Calu3 (cell line): ENCODE results near the gene SEC23A. TPM values are rescaled to one million over a fixed set of nuclear protein-coding genes. Genes with fewer than 3 reads are reported as not detected.

Experiments used
- BruUV-seq: library from RNA; stranded (reverse); fragments of 400-500 nt; replicated peaks from 2 replicates; lab custom pipeline; 2021; lab: Mats Ljungman, UMichigan
- CTCF ChIA-PET: fragments of 300-600 bp; sonication (Branson Sonifier 250); formaldehyde crosslinking; loops from one replicate; lab custom pipeline; 2022; ENCODE audit warnings: antibody characterized with exemption; lab: Charles Lee
- DNase-seq: peaks from one replicate; pipeline ENCODE4 v3.0.0; 2022
- H3K27ac Mint-ChIP-seq: one replicate; pipeline ENCODE4 v1.8.0; 2022; ENCODE audit warnings: mixed read lengths; ENCODE audit not compliant: unreplicated experiment
- H3K27me3 Mint-ChIP-seq: one replicate; pipeline ENCODE4 v1.8.0; 2022; ENCODE audit warnings: mixed read lengths; ENCODE audit not compliant: unreplicated experiment
- H3K36me3 Mint-ChIP-seq: one replicate; pipeline ENCODE4 v1.8.0; 2022; ENCODE audit warnings: mild to moderate bottlenecking, moderate library complexity, mixed read lengths; ENCODE audit not compliant: insufficient read depth, unreplicated experiment
- H3K4me1 Mint-ChIP-seq: one replicate; pipeline ENCODE4 v1.8.0; 2022; ENCODE audit warnings: mild to moderate bottlenecking, low read depth, mixed read lengths; ENCODE audit not compliant: unreplicated experiment
- H3K4me3 Mint-ChIP-seq: one replicate; pipeline ENCODE4 v1.8.0; 2022; ENCODE audit warnings: mild to moderate bottlenecking, low read depth, moderate library complexity, mixed read lengths; ENCODE audit not compliant: unreplicated experiment
- H3K9me3 Mint-ChIP-seq: one replicate; pipeline ENCODE4 v1.8.0; 2022; ENCODE audit warnings: low read depth, mixed read lengths; ENCODE audit not compliant: unreplicated experiment
- intact Hi-C: fragments of 100-400 bp; cut with micrococcal nuclease; formaldehyde crosslinking; loops from one replicate; pipeline ENCODE4 v1.10.0; 2022; ENCODE audit not compliant: unreplicated experiment
- total RNA-seq: library from RNA; stranded (reverse); gene quantifications from 2 replicates; pipeline ENCODE4 v1.2.3, GENCODE V29; 2022
- TF ChIP-seq, protein P1 (sequence below): fragments of 200-600 bp; IDR thresholded peaks from one replicate; pipeline ENCODE4 v1.8.0; 2022; ENCODE audit warnings: antibody characterized with exemption; ENCODE audit not compliant: unreplicated experiment

The SEC23A gene
- total RNA-seq, 1 experiment from 2014 or later: 48.0 TPM

DNA sequence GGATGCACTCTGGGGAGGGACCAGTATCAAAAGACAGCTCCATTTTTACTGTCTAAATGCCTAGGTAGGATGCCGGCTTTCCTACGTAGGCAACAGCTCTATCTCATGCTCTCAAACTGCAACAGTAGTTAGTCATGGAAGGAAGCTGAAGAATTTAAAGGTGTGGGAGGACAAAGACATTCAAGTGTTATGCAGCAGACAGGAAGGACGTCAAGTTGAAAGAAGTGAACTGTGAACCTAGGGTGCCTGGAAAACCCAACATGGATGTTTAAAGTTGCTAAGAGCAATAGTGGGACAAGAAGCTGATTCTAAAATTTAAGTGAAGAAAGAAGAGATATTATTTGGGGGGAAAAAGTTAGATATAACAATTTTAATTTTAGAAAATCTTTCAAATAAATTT lies 5.9 kb downstream of the SEC23A start:
- CTCF ChIA-PET: no interaction called here
- DNase-seq: no peak
- H3K4me1 Mint-ChIP-seq: peaks cover 22% of the 10 kb centered on the region

DNA sequence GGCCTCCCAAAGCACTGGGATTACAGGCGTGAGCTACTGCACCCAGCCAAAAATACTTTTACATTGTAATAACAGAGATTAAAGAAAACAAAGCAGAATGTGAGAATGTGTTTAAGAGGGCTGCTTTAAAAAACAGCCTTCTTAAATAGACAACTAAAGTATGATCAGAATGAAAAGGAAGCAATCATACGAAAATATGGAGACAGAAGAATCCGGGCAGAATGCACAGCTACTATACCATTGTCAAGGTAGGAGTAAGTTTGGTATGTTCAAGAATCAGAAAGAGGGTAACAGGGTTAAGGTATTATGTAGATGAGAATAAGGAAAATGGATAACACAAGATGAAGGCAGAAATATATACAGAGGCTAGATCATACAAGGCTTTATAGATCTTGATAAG lies 8.5 kb downstream of the SEC23A start:
- TF ChIP-seq, protein P1, sequence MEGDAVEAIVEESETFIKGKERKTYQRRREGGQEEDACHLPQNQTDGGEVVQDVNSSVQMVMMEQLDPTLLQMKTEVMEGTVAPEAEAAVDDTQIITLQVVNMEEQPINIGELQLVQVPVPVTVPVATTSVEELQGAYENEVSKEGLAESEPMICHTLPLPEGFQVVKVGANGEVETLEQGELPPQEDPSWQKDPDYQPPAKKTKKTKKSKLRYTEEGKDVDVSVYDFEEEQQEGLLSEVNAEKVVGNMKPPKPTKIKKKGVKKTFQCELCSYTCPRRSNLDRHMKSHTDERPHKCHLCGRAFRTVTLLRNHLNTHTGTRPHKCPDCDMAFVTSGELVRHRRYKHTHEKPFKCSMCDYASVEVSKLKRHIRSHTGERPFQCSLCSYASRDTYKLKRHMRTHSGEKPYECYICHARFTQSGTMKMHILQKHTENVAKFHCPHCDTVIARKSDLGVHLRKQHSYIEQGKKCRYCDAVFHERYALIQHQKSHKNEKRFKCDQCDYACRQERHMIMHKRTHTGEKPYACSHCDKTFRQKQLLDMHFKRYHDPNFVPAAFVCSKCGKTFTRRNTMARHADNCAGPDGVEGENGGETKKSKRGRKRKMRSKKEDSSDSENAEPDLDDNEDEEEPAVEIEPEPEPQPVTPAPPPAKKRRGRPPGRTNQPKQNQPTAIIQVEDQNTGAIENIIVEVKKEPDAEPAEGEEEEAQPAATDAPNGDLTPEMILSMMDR: no peak
- no peak overlapping the region for H3K27ac Mint-ChIP-seq
- peaks cover 16% of the 10 kb centered on the region for H3K36me3 Mint-ChIP-seq
- no peaks in the 10 kb centered on the region for H3K9me3 Mint-ChIP-seq
- no peak for DNase-seq
- BruUV-seq: no TSS peak
- CTCF ChIA-PET: interaction anchor here (0.7 kb wide), 1 partner anchor 21 kb away, joined by 3 read pairs; no protein-coding TSS in a partner anchor
- no peak overlapping the region for H3K4me3 Mint-ChIP-seq
- intact Hi-C loops: no loop called here
- peaks cover 14% of the 10 kb centered on the region for H3K4me1 Mint-ChIP-seq
- no peaks in the 10 kb centered on the region for H3K27me3 Mint-ChIP-seq

More for the DNA sequence above, 5.9 kb downstream of the SEC23A start:
- TF ChIP-seq, protein P1: no peak
- no TSS peak for BruUV-seq
- Mint-ChIP-seq H3K9me3 (no peaks in the 10 kb centered on the region), H3K27me3 (no peaks in the 10 kb centered on the region), H3K36me3 (peaks cover 22% of the 10 kb centered on the region), H3K27ac (no peak overlapping the region), H3K4me3 (no peak overlapping the region)
- intact Hi-C loops: no loop called here

DNA sequence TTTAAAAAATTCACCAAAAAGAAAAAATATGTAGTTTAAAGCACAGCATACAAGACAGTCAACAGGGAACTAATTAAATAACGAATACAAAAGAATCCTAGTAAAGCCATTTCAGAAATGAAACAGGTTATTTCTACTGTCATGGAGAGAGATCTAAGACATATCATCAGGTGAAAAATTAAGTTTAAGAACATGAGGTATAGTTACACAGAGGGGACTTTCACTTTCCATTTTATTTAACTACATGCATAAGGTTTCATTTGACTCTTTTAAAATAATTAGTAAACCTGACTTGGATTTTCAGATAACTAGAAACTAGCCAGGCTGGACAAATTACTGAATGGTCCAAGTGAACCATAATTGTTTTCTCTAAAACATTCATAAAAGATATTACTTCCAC lies 11.3 kb downstream of the SEC23A start:
- no peak overlapping the region for H3K4me3 Mint-ChIP-seq
- TF ChIP-seq, protein P1: no peak
- H3K27ac Mint-ChIP-seq: no peak overlapping the region
- no peaks in the 10 kb centered on the region for H3K4me1 Mint-ChIP-seq
- intact Hi-C loops: no loop called here
- no peak for DNase-seq
- no peaks in the 10 kb centered on the region for H3K9me3 Mint-ChIP-seq
- TSS peak; percentile 5 for BruUV-seq
- peaks cover 21% of the 10 kb centered on the region for H3K36me3 Mint-ChIP-seq
- CTCF ChIA-PET: no interaction called here
- no peaks in the 10 kb centered on the region for H3K27me3 Mint-ChIP-seq

DNA sequence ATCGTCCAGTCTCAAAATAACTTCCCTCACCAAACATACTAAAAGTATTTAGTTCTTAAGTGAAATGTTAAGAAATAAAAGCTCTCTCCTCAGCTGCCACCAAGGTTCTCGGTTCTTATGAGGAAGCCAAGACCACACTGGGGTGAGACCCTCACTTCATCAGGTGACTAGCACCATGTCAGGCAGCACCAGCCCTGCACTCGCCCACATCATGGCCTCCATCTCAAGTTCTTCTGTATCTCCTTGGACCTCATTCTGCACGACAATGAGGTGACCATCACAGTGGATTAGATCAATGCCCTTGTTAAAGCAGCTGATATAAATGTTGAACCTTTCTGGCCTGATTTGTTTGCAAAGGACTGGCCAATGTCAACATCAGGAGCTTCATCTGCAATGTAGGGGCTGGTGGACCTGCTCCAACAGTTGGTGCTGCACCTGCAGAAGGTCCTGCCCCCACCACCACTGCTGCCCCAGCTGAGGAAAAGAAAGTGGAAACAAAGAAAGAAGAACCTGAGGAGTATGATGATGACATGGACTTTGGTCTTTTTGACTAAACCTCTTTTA lies 12.4 kb downstream of the SEC23A start:
- Mint-ChIP-seq H3K4me1 (no peaks in the 10 kb centered on the region), H3K27me3 (no peaks in the 10 kb centered on the region), H3K4me3 (no peak overlapping the region), H3K9me3 (no peaks in the 10 kb centered on the region), H3K27ac (no peak overlapping the region), H3K36me3 (peaks cover 15% of the 10 kb centered on the region)
- no TSS peak for BruUV-seq
- no peak for DNase-seq
- CTCF ChIA-PET: no interaction called here
- intact Hi-C loops: no loop called here
- TF ChIP-seq, protein P1: no peak
